Stimulated activated CD4-positive, alpha-beta T cell treated with anti-CD3 and anti-CD28 coated beads, Interleukin-2, amount 100 ng/mL, for 48 hours (primary cell): ENCODE data around the gene NAAA.
A peak's percentile ranks its signal among the peaks of the same experiment; 100 is the strongest.
"Not testable (repeated sequence)": the region's sequence is repeated elsewhere in the genome, so short reads cannot be mapped to it uniquely, and the experiment has no call there.

Source experiments
- DNase-seq, 2 donors: peaks; one replicate each; pipeline ENCODE4 v3.0.0-alpha.2; 2020

Gene NAAA

DNA sequence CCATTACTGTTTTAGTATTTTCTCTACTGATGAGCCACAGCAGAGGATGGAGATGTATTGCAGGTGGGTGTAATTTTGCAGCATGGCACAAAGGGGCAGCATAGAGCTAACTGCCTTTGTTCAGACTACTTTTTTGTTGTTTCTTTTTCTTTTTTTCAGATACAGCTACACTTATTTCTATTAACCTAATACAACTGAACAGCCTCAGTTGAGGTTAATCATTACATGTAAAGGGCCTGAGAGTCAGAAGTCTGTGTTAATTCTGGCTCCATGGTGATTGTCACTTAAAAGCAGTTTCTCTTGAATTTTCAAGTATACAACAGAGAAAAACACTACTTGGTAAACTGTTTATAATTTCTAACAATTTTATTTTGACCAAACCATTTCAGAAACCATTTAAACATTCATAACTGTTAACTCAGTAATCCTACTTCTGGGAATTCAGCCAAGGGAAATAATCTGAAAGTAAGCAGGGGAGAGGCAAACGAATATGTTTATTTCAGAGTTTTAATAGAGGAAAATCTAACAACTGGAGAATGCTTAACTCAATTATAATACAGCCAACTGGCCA, 24.6 kb downstream of the NAAA start:
- DNase-seq = peak; percentile 9 to 19

DNA sequence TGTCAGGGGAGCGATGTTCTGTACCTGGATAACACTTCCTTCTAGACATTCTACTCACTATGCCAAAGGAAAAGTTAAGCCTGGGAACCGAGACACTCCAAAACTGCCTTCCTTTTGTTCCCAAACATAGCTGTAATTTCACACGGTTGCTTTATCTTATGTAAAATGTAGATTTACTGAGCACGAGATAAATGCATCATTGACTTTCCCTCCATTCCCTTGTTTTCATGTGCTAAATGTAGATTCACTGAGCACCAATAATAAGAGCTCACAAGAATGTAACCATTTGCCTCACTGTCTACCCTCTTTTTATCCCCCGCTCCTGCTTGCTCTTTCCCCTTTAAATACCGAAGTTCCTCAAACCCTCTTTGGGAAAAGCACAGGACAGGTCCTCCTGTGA, 27.8 kb downstream of the NAAA start:
- no peak for DNase-seq

DNA sequence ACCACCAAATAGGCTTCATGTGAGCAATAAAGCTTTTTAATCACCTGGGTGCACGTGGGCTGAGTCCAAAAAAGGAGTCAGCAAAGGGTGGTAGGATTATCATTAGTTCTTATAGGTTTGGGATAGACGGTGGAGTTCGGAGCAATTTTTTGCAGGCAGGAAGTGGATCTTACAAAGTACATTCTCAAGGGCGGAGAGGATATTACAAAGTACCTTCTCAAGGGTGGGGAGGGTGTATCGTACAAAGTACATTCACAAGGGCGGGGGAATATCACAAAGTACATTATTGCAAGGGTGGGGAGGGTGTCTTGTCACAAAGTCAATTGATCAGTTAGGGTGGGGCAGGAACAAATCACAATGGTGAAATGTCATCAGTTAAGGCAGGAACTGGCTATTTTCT, 30.0 kb downstream of the NAAA start:
- DNase-seq = not testable (repeated sequence)

DNA sequence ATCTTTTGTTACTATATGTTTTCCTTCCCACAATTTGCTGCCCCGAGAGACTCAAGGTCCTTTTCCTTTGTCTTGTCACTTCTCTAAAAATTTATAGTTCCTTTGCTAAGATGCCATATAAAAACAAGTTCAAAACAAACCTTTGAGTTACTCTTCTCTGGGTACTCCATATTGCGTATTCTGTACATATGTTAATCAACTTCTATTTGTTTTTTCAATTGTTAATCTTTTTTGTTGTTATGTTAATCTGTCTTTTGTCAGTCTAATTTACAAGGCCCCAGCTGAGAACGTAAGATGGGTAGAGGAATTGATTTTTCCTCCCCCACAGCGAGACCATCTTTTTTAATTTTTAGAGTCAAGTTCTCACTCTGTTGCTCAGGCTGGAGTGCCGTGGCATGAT, 31.4 kb downstream of the NAAA start:
- no peak for DNase-seq

DNA sequence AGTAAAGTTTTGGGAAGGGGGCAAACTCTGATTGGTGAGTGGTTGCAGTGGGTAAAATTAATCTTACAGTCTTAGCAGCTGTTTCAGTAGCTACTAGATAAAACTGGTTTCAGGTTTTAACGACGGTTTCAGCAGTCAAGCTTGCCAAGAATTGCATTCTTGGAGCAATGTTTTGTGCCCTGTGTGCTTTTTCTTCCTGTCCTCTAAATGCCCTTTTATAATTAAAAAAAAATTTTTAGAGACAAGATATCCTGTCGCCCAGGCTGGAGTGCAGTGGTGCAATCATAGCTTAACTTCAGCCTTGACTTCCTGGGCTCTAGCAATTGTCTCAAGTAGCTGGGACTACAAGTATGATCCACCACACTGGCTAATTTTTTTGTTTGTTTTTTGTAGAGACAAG, 32.3 kb downstream of the NAAA start:
- no peak for DNase-seq

DNA sequence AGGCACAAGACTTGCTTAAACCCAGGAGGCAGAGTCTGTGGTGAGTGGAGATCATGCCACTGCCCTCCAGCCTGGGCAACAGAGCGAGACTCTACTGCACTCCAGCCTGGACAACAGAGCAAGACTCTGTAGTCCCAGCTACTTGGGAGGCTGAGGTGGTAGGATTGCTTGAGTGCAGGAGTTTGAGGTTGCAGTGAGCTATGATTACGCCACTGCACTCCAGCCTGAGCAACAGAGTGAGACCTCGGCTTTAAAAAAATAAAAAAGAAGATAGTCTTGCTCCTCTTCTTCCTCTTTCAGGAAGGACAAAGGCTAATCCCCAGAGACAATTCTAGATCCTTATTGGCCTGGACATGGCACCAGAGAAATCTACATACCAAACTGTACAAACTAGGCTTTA, 32.8 kb downstream of the NAAA start:
- DNase-seq = no peak

DNA sequence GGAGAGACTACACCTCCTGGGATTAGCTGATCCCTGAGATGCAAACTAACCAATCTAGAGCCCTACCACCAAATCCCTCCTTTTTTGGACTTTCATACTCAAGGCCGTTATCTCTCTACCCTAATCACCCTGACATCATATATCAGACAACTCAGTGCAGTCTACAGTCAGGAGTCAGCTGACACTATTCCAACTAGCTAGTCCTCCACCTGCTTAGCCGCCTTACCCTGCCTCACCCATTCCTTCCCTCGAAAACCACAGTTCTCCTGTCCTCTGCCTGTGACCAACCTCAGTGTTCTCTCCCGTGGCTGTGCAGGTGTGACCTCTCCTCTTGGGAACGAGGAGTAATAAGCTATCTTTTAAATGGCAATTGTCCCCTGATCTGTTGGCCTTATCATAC, 36.7 kb downstream of the NAAA start:
- DNase-seq = no peak

- no peak for DNase-seq
Measured at GRCh38 chr4:75902352-75902751, 38.5 kb downstream of the NAAA start, which contains the start of gene PPEF2. Gene PPEF2, minus strand, starts transcription at chr4:75902452. Its CDS starts 6,127 bp downstream, at chr4:75896325.

GRCh38 chr4:75898536-75898935, 42.3 kb downstream of the NAAA start:
- no peak for DNase-seq

DNA sequence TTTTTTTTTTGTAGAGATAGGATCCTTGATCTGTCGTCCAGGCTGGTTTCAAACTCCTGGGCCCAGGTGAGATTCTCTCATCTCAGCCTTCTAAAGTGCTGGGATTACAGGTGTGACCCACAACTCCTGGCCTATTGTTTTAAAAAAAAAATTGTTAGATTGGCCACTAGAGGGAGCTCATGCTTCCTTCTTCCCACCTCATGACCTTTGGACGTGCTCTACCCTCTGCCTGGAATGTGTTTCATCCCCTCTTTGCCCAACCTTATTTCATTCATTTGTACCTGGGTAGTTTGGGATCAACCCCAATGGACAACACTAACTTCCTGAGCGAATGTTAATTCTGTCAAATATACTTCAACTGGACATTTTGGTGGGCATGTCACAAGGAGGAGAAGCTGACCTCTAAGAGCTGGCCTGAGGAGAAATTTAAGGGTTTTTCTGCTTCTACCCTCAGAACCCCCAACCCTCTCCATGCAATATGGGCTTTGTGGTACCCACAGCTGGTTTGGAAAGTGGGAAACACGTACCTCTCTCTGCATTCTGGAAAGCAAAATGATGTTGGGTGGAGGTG, 45.0 kb downstream of the NAAA start:
- DNase-seq = peak in 1 of 2 donors; percentile 2

GRCh38 chr4:75892508-75892907, 48.3 kb downstream of the NAAA start:
- DNase-seq = no peak

- no peak for DNase-seq
Measured at GRCh38 chr4:75891611-75892010, 49.2 kb downstream of the NAAA start.

- DNase-seq = no peak
Measured at GRCh38 chr4:75889537-75890199, 51.1 kb downstream of the NAAA start.

GRCh38 chr4:75886104-75886503, 54.7 kb downstream of the NAAA start:
- no peak for DNase-seq

DNA sequence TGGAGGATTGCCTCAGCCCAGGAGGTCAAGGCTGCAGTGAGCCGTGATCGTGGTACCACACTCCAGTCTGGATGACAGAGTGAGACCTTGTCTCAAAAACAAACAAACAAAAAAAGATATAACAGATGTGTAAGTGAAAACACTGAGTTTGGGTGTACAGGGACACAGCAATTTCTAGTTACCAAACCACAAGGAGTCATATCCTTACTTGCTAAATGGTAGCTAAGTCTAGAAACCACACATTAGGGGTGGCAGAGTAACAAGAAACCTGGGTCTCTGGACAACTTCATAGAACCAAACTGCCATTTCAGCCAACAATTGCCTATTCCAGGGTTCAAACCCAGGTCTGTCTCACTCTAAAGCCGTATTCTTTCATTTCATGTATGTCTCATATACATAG, 59.3 kb downstream of the NAAA start:
- no peak for DNase-seq

DNA sequence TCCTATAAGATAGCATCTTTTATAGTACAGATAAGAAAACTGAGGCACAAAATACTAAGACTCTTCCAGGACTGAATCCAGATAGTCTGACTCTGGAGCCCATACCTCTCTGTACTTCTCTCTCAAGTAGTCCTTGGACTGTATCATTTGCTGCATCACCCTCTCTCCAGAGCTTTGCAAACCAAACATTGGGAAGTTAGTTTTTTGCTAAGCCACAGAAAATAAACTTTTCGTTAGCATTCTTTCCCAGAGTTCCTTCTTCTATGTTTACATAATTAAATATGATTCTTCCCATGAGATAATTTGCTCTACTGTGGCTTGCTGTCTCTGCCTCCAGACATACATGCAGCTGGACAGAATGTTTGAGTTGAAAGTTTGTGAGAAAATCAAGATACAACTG, 60.5 kb downstream of the NAAA start:
- DNase-seq = no peak

GRCh38 chr4:75878246-75878756, 62.5 kb downstream of the NAAA start:
- no peak for DNase-seq

- no peak for DNase-seq
Measured at GRCh38 chr4:75876218-75876617, 64.6 kb downstream of the NAAA start.

DNA sequence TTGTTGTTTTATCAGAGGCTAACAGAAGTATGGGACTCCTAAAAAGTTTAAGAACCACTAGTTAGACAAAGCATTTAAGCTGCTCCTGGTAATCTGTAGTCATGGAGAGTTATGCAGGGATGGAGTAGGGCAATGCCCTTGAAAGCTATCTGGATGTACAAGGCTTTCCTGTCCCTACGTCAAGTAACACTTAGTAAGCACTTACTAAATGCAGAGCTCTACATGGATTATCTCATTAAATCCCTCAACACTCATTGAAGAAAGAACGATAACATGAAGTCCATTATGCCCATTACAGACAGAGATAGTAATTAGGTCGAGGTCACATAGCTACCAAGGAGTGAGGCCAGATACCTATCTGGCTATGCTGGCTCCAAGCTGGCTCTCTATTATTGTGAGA, 71.7 kb downstream of the NAAA start:
- no peak for DNase-seq

DNA sequence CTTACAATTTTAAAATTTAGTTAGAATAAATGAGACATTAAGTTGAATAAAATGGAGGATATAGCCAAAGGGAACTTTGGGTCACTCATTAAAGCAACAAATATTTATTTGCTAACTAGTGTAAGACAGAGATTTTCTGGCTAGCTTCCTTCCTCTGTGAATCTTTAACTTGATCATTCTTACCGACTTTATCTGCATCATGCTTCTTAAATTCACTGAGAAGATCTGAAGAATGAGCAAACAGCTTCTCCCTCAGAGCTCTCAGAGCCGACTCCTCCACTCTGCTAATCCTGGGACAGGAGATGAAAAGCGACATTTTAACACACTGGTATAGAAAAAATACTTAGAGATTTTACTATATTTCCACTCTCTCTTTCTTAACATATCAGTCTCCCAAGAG, 73.7 kb downstream of the NAAA start:
- no peak for DNase-seq
